GM13977 (cell line): Measurements from ENCODE around the gene CUTA.

Experiments
- DNase-seq: peaks from one replicate; pipeline ENCODE4 v3.0.0; 2012; ENCODE audit warnings: low spot score
- CTCF ChIP-seq: IDR thresholded peaks from 2 replicates; pipeline ENCODE4 v1.5.1; 2012; ENCODE audit warnings: mild to moderate bottlenecking, control low read depth; ENCODE audit not compliant: insufficient read depth; ENCODE audit errors: extremely low read depth, missing control alignments
- in situ Hi-C: fragments of 300-500 bp; cut with MboI; formaldehyde crosslinking; loops from one replicate; pipeline ENCODE4 v1.12.0; 2022; ENCODE audit warnings: low sequenced_read_pairs, low pct_unique_long_range_greater_than_20kb, mixed read lengths, inconsistent platforms; ENCODE audit not compliant: unreplicated experiment

Gene CUTA

DNA sequence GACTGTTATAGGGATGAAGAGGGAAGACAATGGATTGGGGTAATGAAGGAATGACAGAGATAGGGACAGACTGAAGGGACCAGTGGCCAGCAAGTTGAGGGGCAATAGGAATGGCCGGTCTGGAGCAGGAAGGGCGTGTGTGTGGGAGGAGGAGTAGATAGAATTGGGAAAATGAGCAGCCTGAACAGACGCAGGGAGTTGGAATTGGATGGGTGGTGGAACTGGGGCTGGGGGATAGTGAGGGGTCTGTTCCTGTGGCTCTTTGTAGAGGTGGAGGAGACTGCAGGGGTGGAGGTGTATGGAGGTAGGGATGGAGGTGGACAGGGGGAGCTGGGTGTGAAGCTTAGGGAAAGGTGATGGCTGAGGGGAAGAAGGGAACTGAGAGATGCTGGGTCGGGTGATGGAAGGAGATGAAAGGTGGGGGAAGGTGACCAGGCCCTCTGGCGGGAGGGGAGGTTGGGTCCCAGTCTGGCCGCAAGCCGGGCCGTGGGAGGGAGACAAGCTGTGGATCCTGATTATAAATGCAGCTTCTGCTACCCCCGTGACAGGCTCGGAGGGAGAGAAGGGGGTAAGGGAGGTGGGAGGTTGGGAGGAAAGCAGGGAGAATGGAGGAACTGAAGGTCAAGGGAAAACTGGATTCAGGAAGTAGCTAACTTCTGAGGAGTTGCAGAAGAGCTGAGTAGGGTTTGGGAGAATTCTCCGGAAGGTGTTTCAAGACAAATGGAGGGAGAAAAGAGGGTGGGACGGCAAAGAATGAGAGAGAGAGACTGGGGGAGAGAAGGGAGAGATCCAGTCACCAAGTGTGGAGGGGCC lies 7.2 kb upstream of the CUTA start:
- DNase-seq = peak; percentile 30
- in situ Hi-C loops = no loop called here

DNA sequence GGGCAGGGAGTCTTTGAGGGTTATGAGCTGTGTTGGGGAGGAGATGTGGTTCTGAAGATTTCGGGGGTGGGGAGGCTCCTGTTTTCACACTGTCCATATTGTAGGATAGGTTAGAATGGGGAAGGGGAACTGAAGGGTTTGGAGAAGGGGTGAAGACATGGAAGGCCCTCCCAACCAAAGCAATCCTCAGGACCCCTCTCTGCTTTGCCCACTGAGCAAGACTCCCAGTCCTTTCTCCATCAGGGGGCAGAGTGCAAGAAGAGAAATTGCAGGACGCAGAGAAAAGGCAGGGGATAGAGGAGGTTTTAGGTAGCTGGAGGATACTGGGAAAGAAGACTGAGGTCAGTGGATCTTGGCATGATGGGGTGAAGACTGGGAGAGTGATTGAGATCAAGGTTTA lies 5.9 kb upstream of the CUTA start:
- in situ Hi-C loops = no loop called here
- no peak for TF ChIP-seq CTCF
- no peak for DNase-seq

More for the DNA sequence above, 7.2 kb upstream of the CUTA start:
- no peak for TF ChIP-seq CTCF

DNA sequence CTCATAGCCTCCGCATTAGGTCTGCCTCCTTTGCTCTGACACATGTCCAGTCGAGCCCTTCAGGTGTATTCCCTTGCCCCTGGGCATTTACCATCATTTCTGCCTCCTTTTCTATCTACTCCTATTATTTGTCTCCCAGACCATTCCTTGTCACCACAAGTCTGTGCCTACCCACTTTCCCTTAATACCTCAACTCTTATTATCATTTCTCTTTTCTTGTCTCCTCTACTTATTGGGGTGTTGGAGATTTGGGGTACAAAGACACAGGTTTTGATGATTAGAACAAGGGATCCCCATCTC lies 3.4 kb upstream of the CUTA start:
- in situ Hi-C loops = no loop called here
- no peak for TF ChIP-seq CTCF
- DNase-seq = no peak

DNA sequence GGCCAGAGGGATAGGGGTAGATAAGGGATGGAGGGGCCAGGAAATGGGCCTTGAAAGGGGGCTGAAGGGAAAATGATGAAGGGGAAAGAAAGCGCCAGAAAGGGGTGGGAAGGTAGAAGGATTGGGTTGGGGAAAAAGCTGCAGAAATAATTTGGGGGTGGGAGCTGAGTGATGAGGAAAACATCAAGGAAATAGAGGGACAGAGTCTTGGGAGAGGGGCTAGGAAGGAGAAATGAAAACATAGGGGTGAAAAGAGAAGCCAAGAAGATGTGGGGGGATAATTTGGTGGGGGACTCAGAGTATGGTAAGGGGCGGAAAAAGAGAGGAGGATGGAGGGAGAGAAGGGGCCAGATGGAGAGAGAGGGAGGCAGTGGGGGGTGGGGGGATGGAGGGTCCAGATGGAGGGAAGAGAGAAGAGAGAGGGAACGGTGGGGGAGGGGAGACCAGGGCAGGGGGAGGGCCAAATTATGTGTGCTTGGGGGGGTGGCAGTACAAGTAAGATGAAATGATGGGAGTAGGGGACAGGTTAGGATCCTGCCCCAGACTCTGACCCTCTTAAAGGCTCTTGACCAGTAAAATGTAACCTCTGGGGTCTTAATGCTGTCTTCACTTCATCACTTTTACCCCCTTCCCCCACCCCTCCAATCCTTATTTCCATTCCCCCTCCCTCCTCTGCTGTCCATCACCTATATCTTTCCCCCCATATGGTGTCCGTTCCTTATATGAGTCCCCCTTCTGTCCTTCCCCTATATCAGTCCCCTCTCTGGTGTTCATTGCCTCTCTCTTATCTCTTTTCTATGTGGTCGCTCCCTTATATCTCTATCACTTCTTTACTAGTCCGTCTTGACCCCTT lies 2.8 kb upstream of the CUTA start:
- in situ Hi-C loops = no loop called here
- TF ChIP-seq CTCF = no peak
- no peak for DNase-seq

DNA sequence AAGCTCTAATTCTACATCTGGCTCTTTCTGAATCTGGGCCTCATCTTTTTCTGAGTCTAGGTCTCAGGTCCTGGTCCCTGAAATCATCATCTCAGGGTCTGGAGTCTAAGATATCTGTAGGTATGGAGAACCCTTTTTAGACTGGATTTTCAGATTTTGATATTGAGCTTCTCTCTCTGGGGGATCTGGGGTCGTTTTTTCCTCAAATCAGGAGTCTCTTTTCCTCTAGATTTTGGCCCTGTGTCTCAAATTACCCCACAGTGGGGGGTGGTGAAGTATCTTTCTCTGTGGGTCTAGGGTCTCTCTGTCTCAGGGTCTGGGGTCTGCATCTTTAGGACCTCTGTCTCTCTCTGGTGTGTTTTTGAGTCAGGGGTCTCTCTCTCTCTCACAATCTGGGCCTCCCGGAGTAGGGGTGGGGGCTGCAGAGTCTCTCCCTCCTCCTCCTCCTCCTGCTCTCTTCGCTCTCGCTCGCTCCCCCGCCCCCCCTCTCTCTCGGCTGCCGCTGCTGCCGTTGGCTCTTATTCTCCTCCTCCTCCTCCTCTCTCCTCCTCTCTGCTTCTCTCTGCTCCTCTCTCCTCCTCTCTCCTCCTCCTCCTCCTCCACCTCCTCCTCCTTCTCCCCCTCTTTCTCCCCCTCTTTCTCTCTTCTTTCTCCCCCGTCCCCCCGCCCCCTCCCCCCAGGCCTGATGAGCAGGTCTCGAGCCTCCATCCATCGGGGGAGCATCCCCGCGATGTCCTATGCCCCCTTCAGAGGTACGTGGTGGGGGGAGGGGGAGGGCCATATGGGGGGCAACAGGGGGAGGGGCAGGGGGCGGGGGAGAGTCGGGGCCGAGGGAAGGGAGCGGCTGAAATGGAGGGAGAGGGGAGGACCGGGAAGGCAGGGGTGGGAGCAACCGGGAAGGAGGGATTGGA lies 1.9 kb upstream of the CUTA start, which contains the start of gene SYNGAP1:
Gene SYNGAP1, plus strand, starts transcription at position 486 of the 911 bp plus-strand sequence. Its CDS starts 200 bp downstream, at position 686.
- DNase-seq = no peak
- TF ChIP-seq CTCF = no peak
- in situ Hi-C loops = no loop called here

GRCh38 chr6:33418690-33419291 lies 884 bp upstream of the CUTA start:
- no peak for TF ChIP-seq CTCF
- DNase-seq = peak; percentile 45
- in situ Hi-C loops = no loop called here
